Right ventricle myocardium superior (tissue), 1 donor: ENCODE measurements around the gene PPP1R16B. TPM values are rescaled to one million over a fixed set of nuclear protein-coding genes. Genes with fewer than 3 reads are reported as not detected.

Experiments used
- ATAC-seq: fragments of 200-7000 bp; cut with Tn5 transposase; one replicate; pipeline ENCODE4 v1.9.1; 2020; ENCODE audit warnings: mild to moderate bottlenecking; ENCODE audit not compliant: poor library complexity
- DNase-seq: peaks from one replicate; pipeline ENCODE4 v3.0.0-alpha.2; 2020
- intact Hi-C: fragments of 100-400 bp; cut with DNase I; formaldehyde crosslinking; loops from one replicate; pipeline ENCODE4 v1.11.2; 2022
- total RNA-seq: library from RNA; stranded (reverse); fragmentation: NEBNext Ultra II Directional; extraction: Animal tissue kit (Norgen Biotek cat#: 25700); gene quantifications from one replicate; pipeline ENCODE4 v1.2.1, GENCODE V29; 2021
- donor health status: DM: no; HTN: yes; CAD: no; lungs with severe emphysema.

The PPP1R16B gene
- total RNA-seq, 1 donor from 2014 or later: 6.8 TPM

GRCh38 chr20:38866265-38867061 lies 61.0 kb downstream of the PPP1R16B start:
- no peak for DNase-seq
- ATAC-seq: no peak
- intact Hi-C loops: no loop called here

- intact Hi-C loops: no loop called here
- ATAC-seq (no peak), DNase-seq (no peak)
Observed at GRCh38 chr20:38867062-38867359, 61.5 kb downstream of the PPP1R16B start.

- peak; percentile 32 for ATAC-seq
- intact Hi-C loops: no loop called here
- no peak for DNase-seq
Observed at GRCh38 chr20:38870733-38871559, 65.4 kb downstream of the PPP1R16B start.

GRCh38 chr20:38871560-38871953 lies 66.1 kb downstream of the PPP1R16B start:
- DNase-seq: no peak
- ATAC-seq: no peak
- intact Hi-C loops: no loop called here

GRCh38 chr20:38872036-38872435 lies 66.5 kb downstream of the PPP1R16B start:
- intact Hi-C loops: no loop called here
- ATAC-seq (no peak), DNase-seq (no peak)

GRCh38 chr20:38872491-38873049 lies 67.1 kb downstream of the PPP1R16B start:
- ATAC-seq: no peak
- intact Hi-C loops: no loop called here
- DNase-seq: no peak

GRCh38 chr20:38873050-38873581 lies 67.6 kb downstream of the PPP1R16B start:
- DNase-seq: no peak
- ATAC-seq: no peak
- intact Hi-C loops: no loop called here

GRCh38 chr20:38874460-38875174 lies 69.1 kb downstream of the PPP1R16B start:
- DNase-seq: no peak
- intact Hi-C loops: no loop called here
- no peak for ATAC-seq

- DNase-seq (no peak), ATAC-seq (peak; percentile 49)
- intact Hi-C loops: no loop called here
Observed at GRCh38 chr20:38875175-38875993, 69.9 kb downstream of the PPP1R16B start.

- ATAC-seq (no peak), DNase-seq (no peak)
- intact Hi-C loops: no loop called here
Observed at GRCh38 chr20:38877483-38877882, 72.0 kb downstream of the PPP1R16B start.

GRCh38 chr20:38878866-38879265 lies 73.4 kb downstream of the PPP1R16B start:
- DNase-seq (no peak), ATAC-seq (no peak)
- intact Hi-C loops: no loop called here

- intact Hi-C loops: no loop called here
Observed at GRCh38 chr20:38880952-38881735, 75.6 kb downstream of the PPP1R16B start.

GRCh38 chr20:38881806-38882440 lies 76.4 kb downstream of the PPP1R16B start:
- intact Hi-C loops: no loop called here
- ATAC-seq (no peak), DNase-seq (no peak)

More at GRCh38 chr20:38880952-38881735, 75.6 kb downstream of the PPP1R16B start:
- no peak for ATAC-seq
- DNase-seq: no peak

GRCh38 chr20:38882600-38882999 lies 77.1 kb downstream of the PPP1R16B start:
- no peak for ATAC-seq
- no peak for DNase-seq
- intact Hi-C loops: no loop called here

- DNase-seq (peak; percentile 52), ATAC-seq (peak; percentile 25)
- intact Hi-C loops: no loop called here
Observed at GRCh38 chr20:38883081-38883980, 77.8 kb downstream of the PPP1R16B start.
